ENCODE data around the gene CD164.
"Not testable (repeated sequence)": the region's sequence is repeated elsewhere in the genome, so short reads cannot be mapped to it uniquely, and the experiment has no call there.

CD164 gene

GRCh38 chr6:109383438-109383940, 1.2 kb upstream of the CD164 start:
- peaks cover 25% of the 10 kb centered on the region for H3K4me1 Mint-ChIP-seq
- no peaks in the 10 kb centered on the region for H3K9me3 Mint-ChIP-seq
- peak overlapping the region; percentile 82 for H3K4me3 Mint-ChIP-seq
- no peak for ATAC-seq
- peaks cover 48% of the 10 kb centered on the region for H3K36me3 Mint-ChIP-seq
- peak overlapping the region; percentile 99 for H3K27ac Mint-ChIP-seq
- DNase-seq (ENCODE audit: low spot score in 2 of 2), result no peak

- ATAC-seq, result peak; percentile 79
- Mint-ChIP-seq H3K36me3 (peaks cover 55% of the 10 kb centered on the region), H3K4me1 (peaks cover 32% of the 10 kb centered on the region)
These were observed 540 bp upstream of the CD164 start for GRCh38 chr6:109382576-109383437.

GRCh38 chr6:109381061-109381746, 1.1 kb downstream of the CD164 start:
- H3K27ac Mint-ChIP-seq, result peak overlapping the region; percentile 99
- ATAC-seq (peak; percentile 1), DNase-seq (ENCODE audit: low spot score in 2 of 2) (peak in 1 of 2 donors; percentile 69)
- H3K36me3 Mint-ChIP-seq, result peaks cover 71% of the 10 kb centered on the region
- H3K4me3 Mint-ChIP-seq, result peak overlapping the region; percentile 82
- H3K4me1 Mint-ChIP-seq, result peaks cover 38% of the 10 kb centered on the region
- no peaks in the 10 kb centered on the region for H3K9me3 Mint-ChIP-seq

More at GRCh38 chr6:109382576-109383437, 540 bp upstream of the CD164 start:
- Mint-ChIP-seq H3K9me3 (no peaks in the 10 kb centered on the region), H3K4me3 (peak overlapping the region; percentile 82), H3K27ac (peak overlapping the region; percentile 99)
- peak; percentile 89 to 97 for DNase-seq (ENCODE audit: low spot score in 2 of 2)

- H3K9me3 Mint-ChIP-seq, result no peaks in the 10 kb centered on the region
These were observed 2.6 kb downstream of the CD164 start for GRCh38 chr6:109379711-109380110.

GRCh38 chr6:109377717-109378116, 4.5 kb downstream of the CD164 start:
- Mint-ChIP-seq H3K27ac (peak overlapping the region; percentile 72), H3K9me3 (no peaks in the 10 kb centered on the region), H3K36me3 (peaks cover 100% of the 10 kb centered on the region), H3K4me3 (peak overlapping the region; percentile 82), H3K4me1 (peaks cover 61% of the 10 kb centered on the region)
- ATAC-seq, result no peak
- no peak for DNase-seq (ENCODE audit: low spot score in 2 of 2)

More at GRCh38 chr6:109379711-109380110, 2.6 kb downstream of the CD164 start:
- Mint-ChIP-seq H3K4me3 (peak overlapping the region; percentile 82), H3K27ac (peak overlapping the region; percentile 99), H3K4me1 (peaks cover 49% of the 10 kb centered on the region), H3K36me3 (peaks cover 86% of the 10 kb centered on the region)
- ATAC-seq (no peak), DNase-seq (ENCODE audit: low spot score in 2 of 2) (peak in 1 of 2 donors; percentile 33)

DNA sequence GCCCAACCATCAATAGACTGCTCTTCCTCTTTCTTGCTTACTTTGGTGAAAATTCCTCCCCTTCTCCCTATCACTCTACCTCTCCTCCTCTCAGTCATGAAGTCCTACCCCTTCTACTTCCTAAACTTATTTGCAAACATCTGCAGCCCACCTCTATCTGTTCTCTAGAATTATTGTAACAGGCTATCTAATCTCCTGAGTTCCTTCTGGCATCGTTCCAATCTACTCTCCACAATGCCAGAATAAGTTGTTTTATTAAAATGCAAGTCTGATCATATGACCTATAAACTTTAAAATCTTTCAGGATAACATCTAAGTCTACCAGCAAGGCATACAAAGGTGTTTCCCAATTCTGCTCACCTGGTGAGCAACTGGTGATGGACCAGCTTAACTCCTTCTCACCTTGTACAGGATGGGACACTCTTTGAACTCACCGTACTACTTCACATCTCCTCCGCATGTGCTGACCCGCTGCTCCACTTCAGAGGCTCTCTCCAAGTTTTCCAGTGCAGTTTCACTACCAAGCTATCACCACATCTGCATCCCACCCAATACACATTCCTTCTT, 7.9 kb downstream of the CD164 start:
- H3K9me3 Mint-ChIP-seq, result no peaks in the 10 kb centered on the region
- ATAC-seq, result no peak
- H3K27ac Mint-ChIP-seq, result peak overlapping the region; percentile 89
- peak overlapping the region; percentile 52 for H3K4me3 Mint-ChIP-seq
- H3K4me1 Mint-ChIP-seq, result peaks cover 66% of the 10 kb centered on the region
- DNase-seq (ENCODE audit: low spot score in 2 of 2), result no peak
- peaks cover 100% of the 10 kb centered on the region for H3K36me3 Mint-ChIP-seq

DNA sequence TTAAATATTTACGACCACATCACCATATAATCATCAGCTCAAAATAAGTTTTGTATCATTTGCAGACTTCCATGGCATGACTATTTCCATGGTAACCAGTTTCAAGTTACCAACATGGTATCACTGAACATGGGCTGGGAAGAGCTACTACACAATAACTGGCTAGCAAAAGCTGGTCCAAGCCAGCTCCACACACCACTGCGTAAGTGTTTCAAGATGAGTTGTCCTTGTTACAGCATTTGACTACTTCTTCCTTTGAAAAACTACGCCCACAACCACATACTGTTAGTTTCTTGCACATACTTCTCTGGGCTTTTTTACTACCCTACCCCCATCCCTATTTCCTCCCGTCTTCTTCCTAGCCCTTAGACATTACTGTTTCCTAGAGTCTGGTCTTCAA, 8.5 kb downstream of the CD164 start:
- peak; percentile 24 to 74 for DNase-seq (ENCODE audit: low spot score in 2 of 2)
- H3K4me3 Mint-ChIP-seq, result peak overlapping the region; percentile 52

DNA sequence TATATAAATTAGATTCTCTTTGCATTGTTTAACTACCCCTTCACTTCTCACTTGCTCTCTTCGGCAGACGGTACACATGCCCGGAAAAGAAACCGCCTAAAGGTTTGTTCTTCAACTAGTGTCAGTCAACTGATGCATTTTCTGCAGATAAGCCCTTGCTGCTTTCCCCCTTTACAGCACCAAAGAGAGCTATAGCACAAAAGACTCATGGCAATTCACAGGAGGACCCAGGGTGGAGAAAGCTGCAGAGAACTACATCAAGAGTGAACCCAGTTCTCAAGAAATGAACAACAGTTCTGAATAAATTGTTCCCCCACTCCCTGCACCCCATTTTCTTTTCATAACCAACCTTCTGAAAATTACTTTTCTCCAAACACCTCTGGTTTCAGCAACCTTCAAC, 8.9 kb downstream of the CD164 start:
- H3K9me3 Mint-ChIP-seq, result no peaks in the 10 kb centered on the region
- peaks cover 100% of the 10 kb centered on the region for H3K36me3 Mint-ChIP-seq
- H3K4me3 Mint-ChIP-seq, result peak overlapping the region; percentile 52
- no peak for ATAC-seq
- peak in 1 of 2 donors; percentile 67 for DNase-seq (ENCODE audit: low spot score in 2 of 2)
- peak overlapping the region; percentile 89 for H3K27ac Mint-ChIP-seq
- peaks cover 55% of the 10 kb centered on the region for H3K4me1 Mint-ChIP-seq

More for the DNA sequence above, 8.5 kb downstream of the CD164 start:
- Mint-ChIP-seq H3K9me3 (no peaks in the 10 kb centered on the region), H3K27ac (peak overlapping the region; percentile 89), H3K36me3 (peaks cover 100% of the 10 kb centered on the region), H3K4me1 (peaks cover 59% of the 10 kb centered on the region)
- peak; percentile 98 for ATAC-seq

DNA sequence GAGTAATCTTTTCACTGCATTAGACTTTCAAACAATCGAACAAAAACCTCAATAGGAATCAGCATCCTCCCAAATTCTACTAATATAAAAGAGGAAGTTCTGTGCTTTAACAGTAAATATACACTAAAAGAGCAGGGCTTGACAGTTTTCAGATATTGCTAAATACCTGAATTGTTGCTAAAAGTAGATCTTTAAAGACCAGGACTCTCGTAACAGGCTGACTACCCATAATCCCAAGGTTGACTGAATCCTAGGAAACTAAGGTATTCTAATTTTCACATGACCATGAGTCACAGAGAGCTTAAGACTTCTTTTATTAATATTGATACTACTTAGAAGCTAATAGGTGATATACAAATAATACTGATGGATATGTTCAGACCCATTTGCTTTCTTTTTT, 10.1 kb downstream of the CD164 start:
- DNase-seq (ENCODE audit: low spot score in 2 of 2), result no peak
- ATAC-seq, result no peak
- Mint-ChIP-seq H3K4me3 (peak overlapping the region; percentile 48), H3K27ac (peak overlapping the region; percentile 62), H3K9me3 (no peaks in the 10 kb centered on the region), H3K36me3 (peaks cover 100% of the 10 kb centered on the region), H3K4me1 (peaks cover 49% of the 10 kb centered on the region)

- Mint-ChIP-seq H3K36me3 (peaks cover 100% of the 10 kb centered on the region), H3K27ac (no peak overlapping the region), H3K4me3 (no peak overlapping the region), H3K4me1 (peaks cover 46% of the 10 kb centered on the region), H3K9me3 (no peaks in the 10 kb centered on the region)
- DNase-seq (ENCODE audit: low spot score in 2 of 2) (peak in 1 of 2 donors; percentile 23), ATAC-seq (no peak)
These were observed 11.5 kb downstream of the CD164 start for GRCh38 chr6:109370792-109371191.

DNA sequence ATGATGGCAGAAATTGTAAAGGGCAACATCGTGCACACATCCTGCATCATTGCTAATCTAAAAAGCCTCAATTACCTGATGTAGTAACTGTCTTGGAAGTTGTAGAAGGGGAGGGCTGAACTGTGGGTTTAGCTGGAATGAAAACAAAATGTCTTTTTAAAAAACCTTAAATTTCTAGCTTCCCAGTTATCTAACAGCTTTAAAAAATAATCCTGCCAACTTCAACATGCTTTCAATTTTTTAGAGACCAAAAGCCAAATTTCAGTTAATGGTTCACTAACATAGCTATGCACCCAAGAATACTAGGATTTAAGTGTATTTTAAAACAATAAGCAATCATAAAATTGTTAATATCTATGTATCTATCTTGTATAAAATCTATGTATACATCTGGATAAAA, 11.9 kb downstream of the CD164 start:
- Mint-ChIP-seq H3K27ac (no peak overlapping the region), H3K4me1 (peaks cover 45% of the 10 kb centered on the region), H3K4me3 (no peak overlapping the region), H3K36me3 (peaks cover 100% of the 10 kb centered on the region), H3K9me3 (no peaks in the 10 kb centered on the region)
- DNase-seq (ENCODE audit: low spot score in 2 of 2) (no peak), ATAC-seq (no peak)

DNA sequence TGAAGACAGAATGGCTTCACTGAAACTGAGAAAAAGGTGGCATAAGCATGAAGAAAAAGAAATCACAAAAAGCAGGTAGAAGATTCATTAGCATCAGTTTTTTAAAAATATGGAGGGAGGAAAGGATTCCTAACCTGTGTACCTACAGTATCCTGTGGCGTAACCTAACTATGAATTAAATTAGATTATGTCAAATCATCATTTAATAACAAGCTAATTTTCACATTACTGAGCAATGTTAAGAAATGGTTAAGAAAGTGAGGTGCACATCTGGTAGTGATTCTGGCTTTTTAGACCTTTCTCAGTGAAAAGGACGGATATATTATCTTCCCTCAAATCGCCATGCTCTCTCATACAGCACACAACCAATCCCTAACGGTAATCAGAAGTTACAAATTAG, 12.5 kb downstream of the CD164 start:
- no peak for DNase-seq (ENCODE audit: low spot score in 2 of 2)
- Mint-ChIP-seq H3K36me3 (peaks cover 100% of the 10 kb centered on the region), H3K27ac (no peak overlapping the region), H3K4me1 (peaks cover 38% of the 10 kb centered on the region), H3K9me3 (no peaks in the 10 kb centered on the region), H3K4me3 (no peak overlapping the region)
- ATAC-seq, result no peak

- not testable (repeated sequence) for H3K4me3 Mint-ChIP-seq; DNase-seq (ENCODE audit: low spot score in 2 of 2); H3K9me3 Mint-ChIP-seq; ATAC-seq
- Mint-ChIP-seq H3K36me3 (peaks cover 99% of the 10 kb centered on the region), H3K4me1 (peaks cover 24% of the 10 kb centered on the region), H3K27ac (peak overlapping the region; percentile 50)
These were observed 17.7 kb downstream of the CD164 start for GRCh38 chr6:109364382-109365078.

GRCh38 chr6:109363753-109364152, 18.5 kb downstream of the CD164 start:
- Mint-ChIP-seq H3K4me3 (no peak overlapping the region), H3K36me3 (peaks cover 95% of the 10 kb centered on the region), H3K9me3 (no peaks in the 10 kb centered on the region), H3K4me1 (peaks cover 24% of the 10 kb centered on the region), H3K27ac (peak overlapping the region; percentile 50)
- no peak for ATAC-seq
- no peak for DNase-seq (ENCODE audit: low spot score in 2 of 2)
